ENCODE measurements around the gene RIMS3. TPM values are rescaled to one million over a fixed set of nuclear protein-coding genes. Genes with fewer than 3 reads are reported as not detected.

The RIMS3 gene
- total RNA-seq, 1 donor from 2014 or later, result 4.6 TPM

GRCh38 chr1:40659649-40659947 lies 5.9 kb downstream of the RIMS3 start:
- Histone ChIP-seq H3K27me3 (ENCODE audit: low read depth) (no peaks in the 10 kb centered on the region), H3K4me1 (no peaks in the 10 kb centered on the region), H3K27ac (no peak overlapping the region), H3K36me3 (no peaks in the 10 kb centered on the region), H3K9me3 (no peaks in the 10 kb centered on the region), H3K4me3 (no peak overlapping the region)
- no peak for TF ChIP-seq CTCF (IDR thresholded peaks at IDR 0.05)
- ATAC-seq (no peak), DNase-seq (no peak)
- intact Hi-C loops (cut with DNase I), result no loop called here

GRCh38 chr1:40658751-40659648 lies 6.5 kb downstream of the RIMS3 start:
- intact Hi-C loops (cut with DNase I), result no loop called here
- Histone ChIP-seq H3K36me3 (no peaks in the 10 kb centered on the region), H3K4me3 (no peak overlapping the region), H3K27ac (no peak overlapping the region), H3K4me1 (no peaks in the 10 kb centered on the region), H3K27me3 (ENCODE audit: low read depth) (no peaks in the 10 kb centered on the region), H3K9me3 (no peaks in the 10 kb centered on the region)
- no peak for ATAC-seq
- TF ChIP-seq CTCF (IDR thresholded peaks at IDR 0.05), result no peak
- DNase-seq, result no peak

- intact Hi-C loops (cut with DNase I), result no loop called here
- ATAC-seq (no peak), DNase-seq (no peak)
- Histone ChIP-seq H3K27ac (no peak overlapping the region), H3K4me3 (no peak overlapping the region), H3K36me3 (no peaks in the 10 kb centered on the region), H3K9me3 (no peaks in the 10 kb centered on the region), H3K27me3 (ENCODE audit: low read depth) (no peaks in the 10 kb centered on the region), H3K4me1 (no peaks in the 10 kb centered on the region)
- no peak for TF ChIP-seq CTCF (IDR thresholded peaks at IDR 0.05)
Observed at GRCh38 chr1:40657046-40657445, 8.4 kb downstream of the RIMS3 start.

GRCh38 chr1:40653851-40654537 lies 11.5 kb downstream of the RIMS3 start:
- Histone ChIP-seq H3K27me3 (ENCODE audit: low read depth) (no peaks in the 10 kb centered on the region), H3K36me3 (no peaks in the 10 kb centered on the region), H3K9me3 (no peaks in the 10 kb centered on the region), H3K4me3 (no peak overlapping the region), H3K27ac (no peak overlapping the region), H3K4me1 (no peaks in the 10 kb centered on the region)
- no peak for DNase-seq
- no peak for ATAC-seq
- TF ChIP-seq CTCF (IDR thresholded peaks at IDR 0.05), result no peak
- intact Hi-C loops (cut with DNase I), result no loop called here

GRCh38 chr1:40652979-40653378 lies 12.5 kb downstream of the RIMS3 start:
- no peak for DNase-seq
- no peaks in the 10 kb centered on the region for H3K4me1 ChIP-seq
- intact Hi-C loops (cut with DNase I), result no loop called here
- H3K4me3 ChIP-seq, result no peak overlapping the region
- no peak overlapping the region for H3K27ac ChIP-seq
- no peaks in the 10 kb centered on the region for H3K27me3 ChIP-seq (ENCODE audit: low read depth)
- no peak for TF ChIP-seq CTCF (IDR thresholded peaks at IDR 0.05)
- H3K9me3 ChIP-seq, result no peaks in the 10 kb centered on the region
- no peaks in the 10 kb centered on the region for H3K36me3 ChIP-seq
- ATAC-seq, result no peak

Data from lower lobe of right lung (tissue), 2 donors.